Dedifferentiated amniotic fluid mesenchymal stem cell (primary cell): ENCODE data around the gene ANKRD34B.
"Not testable (repeated sequence)": the region's sequence is repeated elsewhere in the genome, so short reads cannot be mapped to it uniquely, and the experiment has no call there.

Source experiments
- DNase-seq: peaks from one replicate; pipeline ENCODE4 v3.0.0-alpha.2; 2016; ENCODE audit errors: extremely low spot score

Gene ANKRD34B

DNA sequence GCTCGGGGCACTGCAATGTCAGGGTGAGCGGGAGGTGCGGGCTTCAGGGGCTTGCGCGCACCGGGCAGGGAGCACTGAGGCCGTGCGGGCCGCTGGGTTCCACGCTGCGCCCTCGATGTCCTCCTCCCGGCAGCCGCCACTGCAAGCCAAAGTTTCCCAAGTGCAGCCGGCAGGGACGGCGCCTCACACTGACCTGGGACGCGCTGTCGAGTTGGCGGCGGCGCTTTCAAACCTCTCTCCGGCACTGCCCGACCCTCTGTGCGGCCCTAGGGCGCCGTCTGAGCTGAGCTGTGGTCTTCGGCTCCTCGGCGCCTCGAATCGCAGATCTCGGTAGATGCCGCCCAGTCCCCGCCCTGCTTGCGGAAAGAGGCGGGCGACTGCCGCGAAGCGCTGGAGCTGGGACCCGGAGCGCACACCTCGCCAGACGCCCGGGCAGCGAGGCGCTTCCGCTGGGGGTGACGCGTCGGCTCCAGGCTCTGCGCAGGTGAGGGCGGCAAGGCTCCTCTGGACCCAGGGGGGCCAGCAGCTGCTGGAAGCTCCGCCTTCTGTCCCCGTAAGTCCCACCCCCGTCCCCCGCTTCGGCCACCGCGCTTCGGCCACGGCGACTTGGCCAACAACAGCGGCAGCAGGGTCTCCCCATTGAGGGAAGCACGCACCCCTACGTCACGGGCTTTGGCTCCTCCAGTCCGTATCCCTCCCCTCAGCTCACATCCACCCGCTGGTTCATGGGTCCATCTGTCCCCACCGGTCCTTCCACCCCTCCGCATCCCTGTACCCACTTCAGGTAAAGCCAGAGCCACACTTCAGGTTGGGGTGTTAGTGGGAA, at the start of gene ANKRD34B:
Gene ANKRD34B, minus strand, starts transcription at position 320 of the 826 bp plus-strand sequence. CDS start 10,261 bp downstream, outside the sequence.
- no peak for DNase-seq

DNA sequence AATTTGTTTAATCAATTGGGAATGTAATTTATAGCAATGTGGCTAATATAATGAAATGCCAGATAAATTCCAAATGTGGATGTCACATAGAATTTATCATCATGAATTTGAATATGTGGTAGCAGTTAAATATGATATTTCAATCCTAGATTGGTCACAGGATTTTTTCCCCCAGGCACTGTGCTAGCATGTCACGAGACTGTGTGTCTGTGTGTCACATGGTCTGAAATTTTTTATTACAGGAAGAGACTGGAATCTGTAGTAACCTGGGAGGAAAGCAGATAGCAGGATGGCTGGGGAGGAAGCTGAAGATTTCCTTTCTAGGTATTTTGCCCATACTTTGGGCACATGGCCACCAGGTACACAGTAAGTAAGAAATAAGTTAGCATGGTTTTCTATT, 49.0 kb upstream of the ANKRD34B start:
- DNase-seq, result no peak

DNA sequence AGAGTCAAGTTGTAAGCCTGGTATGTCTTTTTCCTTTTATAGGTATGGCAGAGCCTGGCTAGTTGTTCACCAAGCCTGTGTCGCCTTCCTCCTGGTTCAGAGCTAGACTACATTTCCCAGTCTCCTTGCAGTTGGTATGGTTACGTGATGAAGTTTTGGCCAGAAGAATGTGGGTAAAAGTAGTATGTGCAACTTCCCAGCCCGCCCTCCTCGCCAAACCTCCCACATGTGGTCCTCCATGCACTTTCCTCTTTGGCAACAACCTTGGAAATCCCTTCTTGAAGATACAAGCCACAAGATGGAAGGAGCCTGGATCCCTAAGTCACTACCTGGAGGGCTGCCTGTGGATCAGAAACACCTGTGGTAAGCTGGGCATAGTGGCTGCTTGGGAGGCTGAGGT, 48.4 kb upstream of the ANKRD34B start:
- no peak for DNase-seq

DNA sequence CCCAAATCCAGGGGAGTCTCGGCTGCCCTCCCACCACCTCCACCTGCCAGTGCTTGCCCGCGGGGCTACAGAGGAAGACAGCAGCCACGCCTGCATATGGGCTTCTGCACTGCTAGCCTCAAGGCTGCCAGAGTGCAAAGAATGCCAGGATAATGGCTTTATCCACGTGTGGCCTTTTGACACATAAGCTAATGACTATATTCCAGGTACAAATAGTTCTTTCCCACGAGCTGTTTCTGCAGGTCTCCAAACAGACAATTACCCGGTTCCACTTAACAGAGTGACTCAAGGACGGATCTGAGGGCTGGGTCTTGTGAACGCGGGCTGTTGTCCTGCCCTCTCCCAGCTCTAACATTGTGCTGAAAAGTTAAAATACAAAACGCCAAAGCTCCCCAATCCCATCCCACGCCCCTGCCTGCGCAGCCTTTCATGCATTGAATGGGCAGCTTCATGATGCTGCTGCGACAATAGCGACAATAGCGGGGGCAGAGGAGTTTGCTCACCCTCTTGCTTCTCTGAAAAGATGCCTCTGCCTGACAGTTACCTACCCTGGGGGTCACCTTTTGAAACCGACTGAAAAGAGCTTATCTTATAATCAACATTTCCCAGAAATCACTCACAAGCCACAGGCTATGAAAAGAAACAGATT, 45.3 kb upstream of the ANKRD34B start:
- no peak for DNase-seq

DNA sequence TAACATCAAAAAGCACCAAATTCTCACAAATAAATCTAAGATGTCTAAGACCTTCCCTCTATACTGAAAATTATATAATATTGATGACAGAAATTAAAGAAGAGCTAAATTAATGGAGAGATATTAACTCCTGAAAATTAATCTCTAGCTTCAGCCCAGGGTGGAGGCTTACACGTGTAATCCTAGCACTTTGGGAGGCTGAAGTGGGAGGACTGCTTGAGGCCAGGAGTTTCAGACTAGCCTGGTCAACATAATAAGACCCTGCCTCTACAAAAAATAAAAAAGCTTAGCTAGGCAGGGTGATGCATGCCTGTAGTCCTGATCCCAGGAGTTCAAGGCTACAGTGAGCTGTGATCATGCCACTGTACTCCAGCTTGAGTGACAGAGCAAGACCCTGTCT, 39.6 kb upstream of the ANKRD34B start:
- DNase-seq, result no peak

DNA sequence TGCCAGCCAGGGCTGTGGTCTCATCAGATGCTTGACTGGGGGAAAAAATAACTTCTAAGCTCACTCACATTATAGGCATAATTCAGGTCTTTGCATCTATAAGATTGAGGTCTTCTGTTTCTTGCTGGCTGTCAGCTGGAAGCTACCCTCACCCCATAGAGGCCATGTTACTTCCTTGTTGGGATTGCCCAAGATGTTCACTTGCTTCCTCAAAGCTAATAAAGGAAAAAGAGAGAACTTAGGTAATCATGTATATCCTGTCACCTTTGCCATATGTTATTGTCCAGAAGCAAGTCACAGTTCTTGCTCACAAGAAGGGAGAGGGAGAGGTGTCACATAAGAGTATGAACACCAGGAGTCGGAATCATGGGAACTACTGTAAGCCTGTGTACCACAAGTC, 38.7 kb upstream of the ANKRD34B start:
- DNase-seq, result no peak

DNA sequence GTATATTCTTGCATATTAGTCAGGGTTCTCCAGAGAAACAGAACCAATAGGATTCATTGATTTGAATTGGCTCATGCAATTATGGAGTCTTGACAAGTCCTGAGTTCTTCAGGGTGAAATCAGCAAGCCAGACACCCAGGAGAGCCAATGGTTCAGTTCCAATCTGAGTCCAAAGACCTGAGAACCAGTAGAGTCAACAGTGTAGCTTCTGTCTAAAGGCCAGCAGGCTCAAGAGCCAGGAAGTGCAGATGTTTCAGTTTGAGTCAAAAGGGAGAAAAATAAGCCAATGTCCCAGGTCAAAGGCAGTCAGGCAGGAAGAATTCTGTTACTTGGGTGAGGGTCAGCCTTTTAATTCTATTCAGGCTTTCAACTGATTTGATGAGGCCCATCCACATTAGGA, 37.8 kb upstream of the ANKRD34B start:
- DNase-seq, result no peak

DNA sequence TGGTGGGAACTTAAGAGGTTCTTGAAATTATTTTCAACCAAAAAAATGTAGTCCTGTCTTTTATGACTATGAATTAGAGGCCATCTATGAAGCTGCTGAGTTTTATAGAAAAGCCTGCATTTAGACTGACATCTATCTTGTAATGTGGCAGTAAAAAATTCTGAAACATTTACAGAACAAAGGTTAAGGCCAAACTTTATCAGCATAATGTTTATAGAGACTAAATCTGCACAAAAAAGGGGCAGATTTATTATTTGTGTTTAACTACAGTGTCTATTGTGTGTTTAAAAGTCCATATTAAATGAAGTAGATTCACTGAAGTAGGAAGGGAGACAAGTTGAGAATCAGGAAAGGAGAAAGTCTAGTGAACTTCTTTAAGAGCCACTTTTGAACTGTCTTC, 37.3 kb upstream of the ANKRD34B start:
- no peak for DNase-seq

DNA sequence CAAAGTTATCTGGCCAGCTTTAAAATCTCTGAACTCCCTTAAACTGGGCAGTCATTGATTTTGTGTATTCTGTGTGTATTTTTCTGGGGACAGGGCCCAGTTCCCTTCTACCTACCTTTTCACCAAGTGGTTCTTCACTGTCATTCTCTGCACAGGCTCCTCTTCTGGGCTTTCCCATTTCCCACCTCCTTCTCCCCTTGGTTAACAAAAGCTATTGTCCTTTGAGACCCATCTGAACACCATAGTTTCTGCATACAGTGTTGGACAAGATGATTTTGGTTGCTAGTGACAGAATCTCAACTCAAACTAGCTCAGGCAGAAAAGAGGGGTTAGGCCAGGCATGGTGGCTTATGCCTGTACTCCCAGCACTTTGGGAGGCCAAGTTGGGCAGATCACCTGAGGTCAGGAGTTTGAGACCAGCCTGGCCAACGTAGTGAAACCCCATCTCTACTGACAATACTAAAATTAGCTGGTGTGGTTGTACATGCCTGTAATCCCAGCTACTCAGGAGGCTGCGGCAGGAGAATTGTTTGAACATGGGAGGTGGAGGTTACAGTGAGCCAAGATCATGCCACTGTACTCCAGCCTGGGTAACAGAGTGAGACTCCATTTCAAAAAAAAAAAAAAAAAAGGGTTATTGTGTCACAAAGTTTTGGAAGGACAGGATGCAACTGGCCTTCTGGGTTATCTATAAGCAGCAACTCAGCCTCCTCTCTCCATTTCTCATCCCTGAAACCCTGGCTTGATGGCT, 31.0 kb upstream of the ANKRD34B start:
- no peak for DNase-seq

DNA sequence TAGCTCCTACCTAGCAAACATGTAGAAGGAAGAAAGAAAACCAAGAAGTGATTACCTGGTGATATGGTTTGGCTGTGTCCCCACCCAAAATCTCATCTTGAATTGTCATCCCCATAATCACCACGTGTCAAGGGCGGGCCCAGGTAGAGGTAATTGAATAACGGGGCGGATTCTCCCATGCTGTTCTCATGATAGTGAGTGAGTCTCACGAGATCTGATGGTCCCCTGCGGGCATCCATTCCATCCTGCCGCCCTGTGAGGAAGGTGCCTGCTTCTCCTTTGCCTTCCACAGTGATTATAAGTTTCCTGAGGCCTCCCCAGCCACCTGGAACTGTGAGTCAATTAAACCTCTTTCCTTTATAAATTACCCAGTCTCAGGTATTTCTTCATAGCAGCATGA, 27.4 kb upstream of the ANKRD34B start:
- DNase-seq, result no peak

DNA sequence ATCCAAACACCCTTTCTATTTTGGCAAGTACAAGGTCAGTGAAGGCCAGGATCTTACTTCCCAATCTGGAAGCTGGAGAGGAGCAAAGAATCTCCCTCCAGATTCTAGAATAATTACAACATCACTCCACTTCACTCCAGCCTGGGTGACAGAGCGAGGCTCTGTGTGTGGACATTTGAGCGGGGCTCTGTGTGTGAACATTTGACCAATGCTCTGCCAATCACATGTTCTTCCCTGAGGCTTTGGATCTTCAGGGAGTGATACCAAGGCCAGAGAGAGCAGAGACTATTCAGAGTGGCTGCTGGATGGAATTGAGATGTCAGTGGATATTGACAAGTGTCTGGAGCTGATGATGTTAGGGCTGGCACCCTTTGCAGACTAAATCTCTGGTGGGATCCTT, 24.7 kb upstream of the ANKRD34B start:
- DNase-seq, result no peak

DNA sequence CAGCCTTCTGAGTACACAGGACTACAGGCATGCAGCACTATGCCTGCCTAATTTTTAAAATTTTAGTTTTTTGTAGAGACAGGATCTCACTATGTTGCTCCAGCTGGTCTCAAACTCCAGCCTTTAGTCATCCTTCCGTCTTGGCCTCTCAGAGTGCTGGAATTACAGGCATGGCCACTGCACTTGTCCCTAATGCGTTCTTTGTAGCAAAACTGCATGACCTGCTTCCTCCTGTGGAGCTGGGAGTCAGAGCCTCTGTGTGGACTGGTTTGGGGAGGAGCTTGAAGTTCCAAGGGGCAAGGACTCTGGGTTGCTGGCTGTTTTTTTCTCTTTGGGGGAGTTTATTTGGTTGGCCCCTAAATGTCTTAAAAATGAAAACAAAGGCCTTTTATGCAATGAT, 22.7 kb upstream of the ANKRD34B start:
- DNase-seq, result no peak

DNA sequence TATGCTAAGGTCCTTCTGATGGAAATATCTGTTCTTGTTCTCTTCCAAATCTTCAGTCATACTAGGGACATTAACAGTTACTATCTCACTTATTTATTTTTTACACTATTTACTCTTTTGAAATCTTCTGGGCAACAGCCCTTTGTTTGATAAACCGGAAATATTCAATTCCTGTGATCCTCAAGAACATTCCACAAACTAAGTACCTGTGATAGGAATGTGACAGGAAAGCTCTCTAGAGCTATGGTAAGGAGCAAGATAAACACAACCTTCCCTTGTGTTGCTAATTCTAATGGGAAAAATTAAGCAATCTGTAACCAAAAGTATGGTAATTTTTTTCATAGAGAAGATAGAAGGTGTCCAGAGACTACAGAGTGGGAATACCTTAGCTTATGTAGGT, 22.0 kb upstream of the ANKRD34B start:
- DNase-seq, result no peak

DNA sequence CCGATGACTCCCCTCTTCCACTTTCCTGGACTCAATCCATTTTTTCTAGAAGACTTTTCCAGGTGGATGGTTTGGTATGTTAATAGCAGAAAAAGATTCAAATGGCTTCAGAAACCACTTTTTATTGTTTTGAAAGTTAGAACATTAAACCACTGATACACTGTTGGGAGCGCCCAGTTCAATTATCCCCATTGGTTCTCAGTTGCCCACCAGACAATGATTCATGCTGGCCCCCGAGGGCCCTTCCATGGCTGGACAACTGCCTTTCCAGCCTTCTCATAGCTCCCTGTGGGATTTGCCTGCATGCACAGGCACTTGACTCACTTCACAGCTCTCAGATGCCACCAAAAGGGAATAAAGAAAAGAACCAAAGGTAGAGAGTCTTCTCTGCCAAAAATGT, 21.3 kb upstream of the ANKRD34B start:
- DNase-seq, result no peak

DNA sequence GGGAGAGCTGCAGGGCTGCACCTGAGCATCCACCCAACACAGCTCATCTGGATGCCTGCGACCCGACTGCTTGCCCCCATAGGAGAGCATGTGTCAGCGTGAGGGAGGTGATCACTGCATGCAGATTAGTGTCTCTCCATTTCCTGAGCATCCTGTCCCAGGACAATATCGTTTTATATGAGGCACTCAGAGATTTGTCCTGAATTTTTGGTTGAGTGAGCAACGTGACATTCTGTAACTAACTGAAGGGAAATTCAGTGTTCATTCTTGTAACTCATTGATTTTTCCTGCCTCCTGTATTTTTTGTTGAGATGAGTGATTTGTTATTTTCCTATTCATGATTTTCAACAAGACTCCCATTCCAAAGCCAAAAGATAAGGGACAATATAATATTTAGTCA, 20.7 kb upstream of the ANKRD34B start:
- no peak for DNase-seq

DNA sequence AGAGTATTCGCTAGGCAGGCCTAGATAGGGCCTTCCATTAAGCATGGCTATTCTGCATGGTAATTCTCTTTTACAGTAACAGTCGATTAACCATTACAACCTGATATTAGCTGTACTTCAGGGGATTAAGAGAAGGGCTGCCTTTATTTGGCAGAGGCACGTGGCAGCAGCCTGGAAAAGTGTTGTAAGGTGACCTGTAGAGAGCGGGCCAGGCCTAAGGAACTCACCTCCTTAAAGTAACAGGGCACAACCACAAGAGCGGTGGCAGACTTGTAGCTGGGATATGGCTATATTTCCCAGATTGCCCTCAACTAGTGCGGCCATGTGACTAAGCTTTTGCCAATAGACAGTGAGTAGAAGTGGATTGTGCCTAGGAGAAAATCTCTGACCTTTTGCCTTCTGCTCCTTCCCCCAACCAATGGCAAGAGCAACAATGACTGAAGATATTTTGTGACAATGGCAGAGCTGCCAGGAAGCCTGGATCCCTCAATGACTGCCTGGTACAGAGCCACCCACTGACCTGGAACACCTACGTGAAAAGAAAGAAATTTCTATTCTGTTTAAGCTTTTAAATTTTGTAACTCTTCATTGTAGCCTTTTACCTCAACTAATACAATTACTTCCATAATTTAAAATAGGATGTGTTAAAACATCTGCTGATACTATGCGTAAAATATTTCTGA, 18.9 kb upstream of the ANKRD34B start:
- DNase-seq, result no peak

DNA sequence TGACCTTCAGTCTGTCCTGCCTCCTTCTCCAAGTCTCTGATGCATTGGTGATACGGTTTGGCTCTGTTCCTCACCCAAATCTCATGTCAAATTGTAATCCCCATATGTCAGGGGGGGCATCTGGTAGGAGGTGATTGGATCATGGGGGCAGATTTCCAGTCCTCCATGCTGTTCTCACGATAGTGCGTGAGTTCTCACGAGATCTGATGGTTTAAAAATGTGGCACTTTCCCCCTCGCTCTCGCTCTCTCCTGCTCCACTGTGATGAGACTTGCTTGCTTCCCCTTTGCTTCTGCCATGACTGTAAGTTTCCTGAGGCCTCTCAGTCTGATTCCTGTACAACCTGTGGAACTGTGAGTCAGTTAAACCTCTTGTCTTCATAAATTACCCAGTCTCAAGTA, 14.7 kb upstream of the ANKRD34B start:
- DNase-seq, result no peak

DNA sequence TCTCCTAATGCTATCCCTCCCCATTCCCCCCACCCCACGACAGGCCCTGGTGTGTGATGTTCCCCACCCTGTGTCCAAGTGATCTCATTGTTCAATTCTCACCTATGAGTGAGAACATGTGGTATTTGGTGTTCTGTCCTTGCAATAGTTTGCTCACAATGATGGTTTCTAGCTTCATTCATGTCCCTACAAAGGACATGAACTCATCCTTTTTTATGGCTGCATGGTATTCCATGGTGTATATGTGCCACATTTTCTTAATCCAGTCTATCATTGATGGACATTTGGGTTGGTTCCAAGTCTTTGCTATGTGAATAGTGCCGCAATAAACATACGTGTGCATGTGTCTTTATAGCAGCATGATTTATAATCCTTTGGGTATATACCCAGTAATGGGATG, 10.2 kb upstream of the ANKRD34B start:
- DNase-seq, result not testable (repeated sequence)

DNA sequence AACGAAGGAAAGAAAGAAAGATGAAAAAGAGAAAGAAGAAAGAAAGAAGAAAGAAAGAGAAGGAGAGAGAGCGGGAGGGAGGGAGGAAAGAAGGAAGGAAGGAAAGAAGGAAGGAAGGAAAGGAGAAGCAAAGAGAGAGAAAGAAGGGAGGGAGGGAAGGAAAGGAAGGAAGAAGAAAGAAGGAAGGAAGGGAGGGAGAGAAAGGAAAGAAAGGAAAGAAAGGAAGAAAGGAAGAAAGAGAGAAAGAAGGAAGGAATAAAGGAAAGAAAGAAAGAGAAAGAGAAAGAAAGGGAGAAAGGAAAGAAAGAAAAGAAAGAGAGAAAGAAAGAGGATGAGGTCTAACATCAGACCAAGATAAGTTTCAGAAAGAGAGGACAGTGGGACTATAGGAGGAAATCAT, 9.0 kb upstream of the ANKRD34B start:
- DNase-seq, result no peak

DNA sequence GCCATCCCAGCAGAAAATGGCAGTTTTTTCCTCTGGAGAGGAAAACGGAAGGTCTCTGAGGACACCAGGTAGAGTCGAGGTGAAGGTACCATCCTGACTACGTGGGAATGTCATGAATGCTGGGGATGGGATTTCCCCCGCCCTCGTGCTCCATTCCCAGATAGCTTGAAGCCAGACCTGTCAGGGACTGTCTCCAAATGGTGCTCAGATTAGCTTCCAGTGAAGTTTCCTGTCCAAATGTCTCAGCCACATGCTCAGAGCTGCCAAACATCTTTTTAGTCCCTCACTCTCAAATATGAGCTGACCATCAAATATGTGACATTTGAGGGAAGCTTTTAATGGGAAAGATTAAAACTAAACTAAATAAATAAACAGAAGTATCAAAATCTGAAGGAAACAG, 7.6 kb upstream of the ANKRD34B start:
- DNase-seq, result no peak

DNA sequence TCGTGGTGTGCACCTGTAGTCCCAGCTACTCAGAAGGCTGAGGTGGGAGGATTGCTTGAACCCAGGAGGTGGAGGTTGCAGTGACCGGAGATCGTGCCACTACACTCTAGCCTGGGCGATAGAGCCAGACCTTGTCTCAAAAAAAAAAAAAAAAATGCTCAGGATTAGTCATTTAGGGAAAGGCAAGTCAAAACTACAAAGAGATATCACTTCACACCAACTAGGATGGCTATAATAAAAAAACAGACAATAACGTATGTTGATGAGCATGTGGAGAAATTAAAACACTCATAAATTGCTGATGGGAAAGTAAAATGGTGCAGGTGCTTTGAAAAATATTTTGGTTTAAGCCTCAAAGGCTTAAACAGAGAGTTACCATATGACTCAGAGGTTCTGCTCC, 6.3 kb upstream of the ANKRD34B start:
- DNase-seq, result no peak

DNA sequence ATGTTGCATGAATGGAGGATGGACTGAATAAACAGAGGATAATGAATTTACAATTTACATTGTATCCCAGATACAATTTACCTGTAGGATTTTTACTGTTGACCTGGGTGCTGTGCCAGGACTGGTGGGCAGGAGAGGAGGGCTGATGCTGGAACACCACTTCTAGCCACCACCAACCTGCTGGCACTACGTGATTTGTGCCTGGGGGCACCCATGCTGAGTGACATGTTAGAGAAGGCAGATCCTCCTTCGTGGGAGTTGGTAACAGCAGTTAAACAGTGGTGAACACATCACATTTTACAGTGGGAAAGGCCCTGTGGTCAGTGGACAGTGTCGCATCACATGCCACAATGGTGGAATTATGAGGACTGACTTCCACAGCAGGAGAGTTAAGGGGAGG, 3.0 kb upstream of the ANKRD34B start:
- DNase-seq, result no peak
